Activated T-helper 1 cell treated with anti-CD3 and anti-CD28 coated beads, Interleukin-2, amount 50 U/mL, for 16 hours (primary cell): ENCODE results near the gene TNIK.
"Not testable (repeated sequence)": the region's sequence is repeated elsewhere in the genome, so short reads cannot be mapped to it uniquely, and the experiment has no call there.

Experiments
- DNase-seq, 2 donors: peaks; one replicate each; pipeline ENCODE4 v3.0.0-alpha.2; 2020; ENCODE audit warnings: low read depth in 1 of 2, low spot score in 1 of 2

Gene TNIK

GRCh38 chr3:171261487-171261886 is 198.7 kb downstream of the TNIK start:
- DNase-seq: no peak

GRCh38 chr3:171260899-171261298 is 199.3 kb downstream of the TNIK start:
- no peak for DNase-seq

GRCh38 chr3:171260466-171260865 is 199.7 kb downstream of the TNIK start:
- DNase-seq: no peak

- no peak for DNase-seq
These were observed 201.9 kb downstream of the TNIK start for GRCh38 chr3:171258316-171258715.

- DNase-seq: no peak
These were observed 202.7 kb downstream of the TNIK start for GRCh38 chr3:171257251-171258203.

- no peak for DNase-seq
These were observed 203.6 kb downstream of the TNIK start for GRCh38 chr3:171256445-171257250.

- no peak for DNase-seq
These were observed 204.9 kb downstream of the TNIK start for GRCh38 chr3:171255236-171255806.

GRCh38 chr3:171254315-171254714 is 205.9 kb downstream of the TNIK start:
- DNase-seq: no peak

GRCh38 chr3:171251835-171252234 is 208.4 kb downstream of the TNIK start:
- no peak for DNase-seq

GRCh38 chr3:171250444-171250843 is 209.8 kb downstream of the TNIK start:
- DNase-seq: no peak

GRCh38 chr3:171249245-171249644 is 211.0 kb downstream of the TNIK start:
- DNase-seq: no peak

- no peak for DNase-seq
These were observed 211.6 kb downstream of the TNIK start for GRCh38 chr3:171248426-171249111.

GRCh38 chr3:171245796-171246765 is 214.1 kb downstream of the TNIK start:
- no peak for DNase-seq

GRCh38 chr3:171242951-171243350 is 217.3 kb downstream of the TNIK start:
- no peak for DNase-seq

GRCh38 chr3:171242170-171242569 is 218.0 kb downstream of the TNIK start:
- DNase-seq: no peak

GRCh38 chr3:171241655-171242054 is 218.6 kb downstream of the TNIK start:
- not testable (repeated sequence) for DNase-seq

GRCh38 chr3:171240504-171240835 is 219.7 kb downstream of the TNIK start:
- no peak for DNase-seq

GRCh38 chr3:171239757-171240503 is 220.3 kb downstream of the TNIK start:
- no peak for DNase-seq

- no peak for DNase-seq
These were observed 223.2 kb downstream of the TNIK start for GRCh38 chr3:171237009-171237385.
